Suppressor macrophage treated with lipopolysaccharide for 4 hours (primary cell): Measurements from ENCODE around the gene NOP56.

Source experiments
- DNase-seq: peaks from one replicate; pipeline ENCODE4 v3.0.0-alpha.2; 2020

Gene NOP56, protein sequence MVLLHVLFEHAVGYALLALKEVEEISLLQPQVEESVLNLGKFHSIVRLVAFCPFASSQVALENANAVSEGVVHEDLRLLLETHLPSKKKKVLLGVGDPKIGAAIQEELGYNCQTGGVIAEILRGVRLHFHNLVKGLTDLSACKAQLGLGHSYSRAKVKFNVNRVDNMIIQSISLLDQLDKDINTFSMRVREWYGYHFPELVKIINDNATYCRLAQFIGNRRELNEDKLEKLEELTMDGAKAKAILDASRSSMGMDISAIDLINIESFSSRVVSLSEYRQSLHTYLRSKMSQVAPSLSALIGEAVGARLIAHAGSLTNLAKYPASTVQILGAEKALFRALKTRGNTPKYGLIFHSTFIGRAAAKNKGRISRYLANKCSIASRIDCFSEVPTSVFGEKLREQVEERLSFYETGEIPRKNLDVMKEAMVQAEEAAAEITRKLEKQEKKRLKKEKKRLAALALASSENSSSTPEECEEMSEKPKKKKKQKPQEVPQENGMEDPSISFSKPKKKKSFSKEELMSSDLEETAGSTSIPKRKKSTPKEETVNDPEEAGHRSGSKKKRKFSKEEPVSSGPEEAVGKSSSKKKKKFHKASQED

GRCh38 chr20:2651772-2652723 is at the start of gene NOP56:
Gene NOP56 (plus strand): TSS chr20:2652632. CDS start chr20:2652661, 29 bp downstream.
- DNase-seq, result peak; percentile 95

DNA sequence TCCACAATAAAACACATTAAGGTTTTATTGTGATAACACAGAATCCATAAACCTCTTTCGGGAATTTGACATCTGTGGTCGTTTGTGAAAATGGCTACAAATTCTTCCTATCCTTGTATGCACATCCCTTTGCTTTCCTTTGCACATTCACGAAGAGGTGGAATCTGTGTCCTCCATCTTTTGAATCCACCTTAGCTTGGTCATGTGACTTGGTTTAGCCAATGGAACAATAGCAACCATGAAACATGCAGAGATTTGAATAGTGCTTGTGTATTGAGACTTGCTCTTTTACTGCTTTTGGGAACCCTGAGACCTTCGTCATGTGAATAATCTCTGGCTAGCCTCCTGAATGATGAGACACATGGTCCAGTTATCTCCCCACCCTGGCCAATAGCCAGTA is 49.7 kb upstream of the NOP56 start:
- DNase-seq, result no peak

GRCh38 chr20:2603816-2604505 is 48.5 kb upstream of the NOP56 start:
- no peak for DNase-seq

- DNase-seq, result no peak
Observed at GRCh38 chr20:2604506-2604835, 48.0 kb upstream of the NOP56 start.

GRCh38 chr20:2606507-2607006 is 45.9 kb upstream of the NOP56 start:
- DNase-seq, result no peak

DNA sequence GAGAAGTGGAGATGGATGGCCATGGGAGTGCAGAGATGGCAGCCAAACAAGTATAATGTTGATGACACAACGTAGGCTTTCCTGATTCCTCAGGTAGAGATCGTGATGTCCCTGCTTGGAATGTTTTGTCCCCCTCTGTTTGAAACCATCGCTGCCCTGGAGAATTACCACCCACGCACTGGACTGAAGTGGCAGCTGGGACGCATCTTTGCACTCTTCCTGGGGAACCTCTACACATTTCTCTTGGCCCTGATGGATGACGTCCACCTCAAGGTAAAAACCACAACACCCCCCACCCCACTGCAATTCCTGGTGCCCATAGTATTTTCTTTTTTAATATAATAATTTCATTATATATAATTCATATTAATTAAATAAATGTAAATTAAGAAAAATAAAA is 42.1 kb upstream of the NOP56 start:
- DNase-seq, result no peak

DNA sequence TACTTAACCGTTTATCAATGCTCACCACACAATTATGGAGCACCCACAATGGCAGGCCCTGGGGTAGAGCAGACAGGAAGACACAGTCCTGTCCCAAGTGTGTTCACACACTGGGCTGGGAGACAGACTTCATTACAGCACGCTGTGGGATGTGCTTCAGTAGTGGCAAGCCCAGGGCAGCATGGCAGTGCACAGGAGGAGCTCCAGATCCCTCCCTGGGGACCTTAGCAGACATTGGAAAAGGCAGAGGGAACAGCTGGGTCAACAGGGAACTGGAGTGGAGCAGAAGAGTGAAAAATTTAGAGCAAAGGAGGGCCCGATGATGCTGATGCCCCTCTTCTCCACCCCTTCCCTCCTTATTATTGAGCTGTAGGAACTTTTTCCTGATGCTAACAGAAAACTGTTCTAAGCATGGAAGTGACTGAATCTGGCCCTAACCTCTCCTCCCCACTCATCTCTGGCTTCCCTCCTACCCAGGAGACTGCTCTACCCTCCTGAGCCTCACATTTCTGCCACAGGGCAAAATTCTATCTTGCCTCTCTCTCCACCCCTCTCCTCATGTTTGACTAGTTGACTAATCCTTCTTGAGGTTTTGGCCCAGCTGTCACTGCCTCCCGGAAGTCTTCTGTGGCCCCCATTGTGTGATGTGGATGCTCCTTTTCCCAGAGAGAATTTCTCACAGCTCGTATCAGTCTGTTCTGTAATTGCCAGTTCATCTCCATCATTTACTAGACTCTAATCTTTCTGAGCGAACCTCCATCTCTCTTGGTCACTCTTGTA is 41.3 kb upstream of the NOP56 start:
- no peak for DNase-seq

GRCh38 chr20:2612073-2612472 is 40.4 kb upstream of the NOP56 start:
- no peak for DNase-seq

- no peak for DNase-seq
Observed at GRCh38 chr20:2616634-2617033, 35.8 kb upstream of the NOP56 start.

GRCh38 chr20:2617099-2617714 is 35.2 kb upstream of the NOP56 start:
- no peak for DNase-seq

DNA sequence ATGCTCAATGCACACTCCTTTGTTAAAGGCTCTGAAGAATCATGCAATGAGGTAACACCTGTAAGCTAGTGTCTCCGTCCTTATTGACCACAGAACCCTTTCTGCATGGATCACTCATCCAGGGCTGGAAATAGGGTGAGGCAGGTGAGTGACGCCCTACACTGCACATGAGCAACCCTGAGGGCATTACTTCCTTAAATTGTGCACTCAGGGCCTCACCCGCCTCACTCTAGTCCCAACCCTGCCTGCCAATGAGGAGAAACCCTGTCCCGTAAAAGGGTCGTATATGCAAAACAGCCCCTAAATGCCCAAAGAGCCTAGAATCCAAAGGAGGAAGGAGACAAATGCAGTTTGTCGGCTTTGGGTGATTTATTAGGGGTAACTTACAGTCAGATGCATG is 33.6 kb upstream of the NOP56 start:
- no peak for DNase-seq

DNA sequence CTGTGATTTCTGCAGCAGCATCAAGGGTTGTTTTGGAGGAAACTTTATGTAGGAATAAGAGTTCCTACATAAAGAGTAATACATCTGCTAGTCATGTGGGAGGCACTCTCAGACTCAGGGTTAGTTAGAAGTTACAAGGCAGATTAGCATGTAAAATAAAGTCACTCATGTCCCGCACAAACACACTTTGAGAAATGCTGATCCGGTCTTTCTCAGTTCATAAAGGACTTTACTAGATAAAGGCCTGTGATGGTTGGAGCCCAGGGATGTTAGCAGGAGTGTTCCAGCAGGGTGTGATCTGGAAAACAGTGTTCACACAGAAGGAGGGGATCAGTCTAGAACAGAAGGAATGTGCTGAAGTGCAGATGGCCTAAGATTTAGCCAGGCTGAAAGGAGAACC is 33.1 kb upstream of the NOP56 start:
- DNase-seq, result no peak

GRCh38 chr20:2619961-2620595 is 32.4 kb upstream of the NOP56 start:
- DNase-seq, result peak; percentile 59

DNA sequence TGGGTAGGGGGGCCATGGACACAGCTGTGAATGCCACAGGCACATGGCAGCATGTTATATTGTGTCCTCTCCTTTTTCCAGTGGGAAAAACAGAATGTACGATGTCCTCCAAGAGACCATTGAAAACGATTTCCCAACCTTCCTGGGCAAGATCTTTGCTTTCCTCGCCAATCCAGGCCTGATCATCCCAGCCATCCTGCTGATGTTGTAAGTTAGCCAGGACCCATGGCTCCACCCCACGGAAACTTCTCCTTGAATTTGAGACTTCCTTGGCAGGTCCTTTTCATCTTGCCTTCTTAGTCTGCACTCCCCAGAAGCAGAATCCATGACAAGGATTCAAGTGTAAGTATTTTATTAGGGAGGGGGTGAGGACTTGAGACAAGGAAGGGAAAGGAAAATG is 28.2 kb upstream of the NOP56 start:
- DNase-seq, result no peak

GRCh38 chr20:2625062-2625461 is 27.4 kb upstream of the NOP56 start:
- DNase-seq, result no peak

GRCh38 chr20:2626853-2627541 is 25.4 kb upstream of the NOP56 start:
- DNase-seq, result no peak

GRCh38 chr20:2631228-2631627 is 21.2 kb upstream of the NOP56 start:
- DNase-seq, result no peak

DNA sequence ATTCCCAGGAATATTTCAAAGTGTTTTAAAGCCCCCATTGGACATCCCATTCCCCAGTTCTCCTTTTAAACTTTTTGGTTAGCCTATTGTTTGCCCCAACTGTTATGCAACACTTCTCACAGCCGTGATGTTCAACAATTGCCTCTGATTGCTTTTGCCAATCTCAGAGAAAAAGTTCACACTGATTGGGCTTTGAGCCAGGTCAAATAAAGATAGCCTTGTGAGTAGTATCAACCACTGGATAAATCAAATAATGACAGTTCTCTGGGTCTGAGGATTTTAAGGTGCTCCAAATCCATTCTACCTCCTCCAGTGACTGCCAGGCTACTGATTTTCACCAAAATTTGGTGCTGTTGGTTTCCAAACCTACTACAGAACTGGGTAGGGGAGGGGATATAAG is 19.1 kb upstream of the NOP56 start:
- DNase-seq, result no peak

DNA sequence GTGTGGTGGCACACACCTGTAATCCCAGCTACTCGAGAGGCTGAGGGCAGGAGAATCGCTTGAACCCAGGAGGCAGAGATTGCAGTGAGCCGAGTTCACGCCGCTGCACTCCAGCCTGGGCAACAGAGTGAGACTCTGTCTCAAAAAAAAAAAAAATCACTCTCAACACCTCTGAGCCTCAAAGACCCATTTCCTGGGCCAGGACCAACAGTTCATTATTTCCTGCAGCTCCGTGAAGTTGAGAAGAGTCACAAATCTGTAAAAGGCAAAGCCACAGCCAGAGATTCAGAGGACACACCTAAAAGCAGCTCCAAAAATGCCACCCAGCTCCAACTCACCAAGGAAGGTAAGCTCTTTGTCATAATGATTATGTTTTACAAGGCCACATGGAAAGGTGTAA is 15.2 kb upstream of the NOP56 start:
- DNase-seq, result no peak

- no peak for DNase-seq
Observed at GRCh38 chr20:2640260-2640659, 12.2 kb upstream of the NOP56 start.
